CD14-positive monocyte (primary cell): ENCODE measurements around the gene UPK3BL1. TPM values are rescaled to one million over a fixed set of nuclear protein-coding genes. Genes with fewer than 3 reads are reported as not detected.
"Not testable (repeated sequence)": the region's sequence is repeated elsewhere in the genome, so short reads cannot be mapped to it uniquely, and the experiment has no call there.

Experiments used
- DNase-seq, 3 donors: peaks; one replicate each; pipeline ENCODE4 v3.0.0-alpha.2; 2011 to 2022
- H2AFZ ChIP-seq: 2 replicates; pipeline ENCODE4 v1.6.0; 2012; ENCODE audit warnings: mild to moderate bottlenecking, low read depth, low read length, inconsistent platforms; ENCODE audit not compliant: insufficient read depth, poor library complexity, severe bottlenecking
- H3K27ac ChIP-seq, 2 donors: 1 replicate in 1 of 2; 2 replicates in 1 of 2; pipeline ENCODE4 v1.5.1; 2012 to 2013; ENCODE audit warnings: low read length in 2 of 2, control low read depth in 1 of 2, inconsistent platforms in 1 of 2, low read depth in 1 of 2, mild to moderate bottlenecking in 1 of 2
- H3K27me3 ChIP-seq, 2 donors: one replicate each; pipeline versions ENCODE4 v1.6.0 to v1.6.1; 2011 to 2013; ENCODE audit warnings: low read length in 2 of 2; ENCODE audit not compliant: control insufficient read depth in 2 of 2, insufficient read depth in 2 of 2
- H3K36me3 ChIP-seq, 2 donors: replicated peaks in 1 of 2; 1 replicate in 1 of 2; 2 replicates in 1 of 2; pipeline versions ENCODE4 v1.5.1 to v1.6.1; 2012 to 2013; ENCODE audit warnings: low read length in 2 of 2, control low read depth in 1 of 2, inconsistent platforms in 1 of 2, mild to moderate bottlenecking in 1 of 2; ENCODE audit not compliant: insufficient read depth in 2 of 2, control insufficient read depth in 1 of 2
- H3K4me1 ChIP-seq, 2 donors: 1 replicate in 1 of 2; 2 replicates in 1 of 2; pipeline versions ENCODE4 v1.5.1 to v1.6.1; 2012 to 2013; ENCODE audit warnings: low read length in 2 of 2, control low read depth in 1 of 2, inconsistent platforms in 1 of 2, mild to moderate bottlenecking in 1 of 2, moderate library complexity in 1 of 2; ENCODE audit not compliant: insufficient read depth in 2 of 2, control insufficient read depth in 1 of 2
- H3K4me2 ChIP-seq: replicated peaks from 2 replicates; pipeline ENCODE3; 2012; ENCODE audit warnings: low read length, moderate library complexity, mild to moderate bottlenecking; ENCODE audit not compliant: poor library complexity, severe bottlenecking; ENCODE audit errors: extremely low read depth
- H3K4me3 ChIP-seq, 3 experiments: fragments of 200-600 bp in 1 of 3; sonication (generic) in 1 of 3; replicated peaks in 1 of 3; 1 replicate in 2 of 3; 2 replicates in 1 of 3; pipeline ENCODE4 v1.5.1; 2011 to 2013; ENCODE audit warnings: low read length in 3 of 3, mild to moderate bottlenecking in 3 of 3, control low read depth in 2 of 3, low read depth in 2 of 3, inconsistent platforms in 1 of 3, moderate library complexity in 1 of 3
- H3K79me2 ChIP-seq: 2 replicates; pipeline ENCODE4 v1.6.0; 2012; ENCODE audit warnings: mild to moderate bottlenecking, control low read depth, inconsistent platforms, low read length, moderate library complexity; ENCODE audit not compliant: insufficient read depth
- H3K9ac ChIP-seq: 2 replicates; pipeline ENCODE4 v1.6.0; 2017; ENCODE audit warnings: low read length, mild to moderate bottlenecking; ENCODE audit not compliant: insufficient read depth, poor library complexity, severe bottlenecking
- H3K9me3 ChIP-seq, 2 donors: replicated peaks in 1 of 2; 1 replicate in 1 of 2; 2 replicates in 1 of 2; pipeline versions ENCODE4 v1.5.1 to v1.6.1; 2012 to 2013; ENCODE audit warnings: low read length in 2 of 2, control low read depth in 1 of 2; ENCODE audit not compliant: control insufficient read depth in 1 of 2, insufficient read depth in 1 of 2
- H4K20me1 ChIP-seq: 2 replicates; pipeline ENCODE4 v1.6.0; 2012; ENCODE audit warnings: mild to moderate bottlenecking, low read length, control low read depth, moderate library complexity; ENCODE audit not compliant: insufficient read depth
- H3K27ac Mint-ChIP-seq, 7 donors: one replicate each; pipeline ENCODE4 v1.8.0; 2020; ENCODE audit warnings: mild to moderate bottlenecking in 7 of 7, mixed read lengths in 7 of 7, moderate library complexity in 6 of 7, inconsistent platforms in 2 of 7
- H3K27me3 Mint-ChIP-seq, 3 donors: one replicate each; pipeline ENCODE4 v1.8.0; 2021 to 2022; ENCODE audit warnings: low read depth in 3 of 3, mild to moderate bottlenecking in 3 of 3, mixed read lengths in 3 of 3, moderate library complexity in 3 of 3, inconsistent platforms in 1 of 3
- H3K36me3 Mint-ChIP-seq, 2 donors: one replicate each; pipeline ENCODE4 v1.8.0; 2020; ENCODE audit warnings: mixed read lengths in 2 of 2, inconsistent platforms in 1 of 2, mild to moderate bottlenecking in 1 of 2
- H3K4me1 Mint-ChIP-seq: one replicate; pipeline ENCODE4 v1.8.0; 2020; ENCODE audit warnings: mild to moderate bottlenecking, mixed read lengths
- H3K4me3 Mint-ChIP-seq, 2 donors: one replicate each; pipeline ENCODE4 v1.8.0; 2020; ENCODE audit warnings: mild to moderate bottlenecking in 2 of 2, mixed read lengths in 2 of 2, moderate library complexity in 1 of 2
- H3K9me3 Mint-ChIP-seq, 7 donors: one replicate each; pipeline ENCODE4 v1.8.0; 2020 to 2022; ENCODE audit warnings: mixed read lengths in 7 of 7, mild to moderate bottlenecking in 6 of 7, moderate library complexity in 6 of 7, inconsistent platforms in 2 of 7
- WGBS: methylation state at CpG from one replicate; pipeline ENCODE4 v1.1.5; 2013; ENCODE audit warnings: missing lambda C conversion rate; ENCODE audit not compliant: insufficient coverage; 5-methylcytosine and 5-hydroxymethylcytosine counted together
- intact Hi-C, 2 donors: fragments of 100-400 bp; cut with micrococcal nuclease; formaldehyde crosslinking; loops; one replicate each; pipeline versions ENCODE4 v1.15.0 to v1.15.1; 2023
- polyA plus RNA-seq, 3 donors: library from polyadenylated mRNA; depleted of rRNA in 1 of 3; unstranded in 2 of 3; stranded (reverse) in 1 of 3; fragments of 300-500 nt in 2 of 3; fragments of >200 nt in 1 of 3; fragmentation: Illumina TruSeq in 2 of 3; gene quantifications; 1 replicate in 2 of 3; 2 replicates in 1 of 3; pipeline ENCODE4 v1.2.3, GENCODE V29; 2012 to 2021

Gene UPK3BL1
- polyA plus RNA-seq, 3 donors: 19.6 to 101 (median 21.6) TPM

DNA sequence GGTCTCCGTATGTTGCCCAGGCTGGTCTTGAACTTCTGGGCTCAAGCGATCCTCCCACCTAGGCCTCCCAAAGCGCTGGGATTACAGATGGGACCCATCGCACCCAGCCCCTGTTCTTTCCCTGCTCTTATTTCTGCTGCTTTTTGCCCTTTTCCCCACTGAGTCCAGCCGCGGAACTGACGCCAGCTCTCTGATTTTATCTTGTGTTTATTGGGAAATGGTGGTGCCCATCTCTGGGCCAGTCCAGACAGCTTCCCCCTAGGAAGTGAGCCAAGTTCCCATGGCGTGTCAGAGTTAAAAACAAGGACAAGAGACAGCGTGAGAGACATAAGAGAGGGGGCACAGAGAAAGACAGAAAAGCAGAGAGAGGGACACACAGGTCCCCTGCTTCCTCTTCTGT lies 12.0 kb downstream of the UPK3BL1 start:
- H3K4me3 ChIP-seq, H3K27ac ChIP-seq, H3K4me3 Mint-ChIP-seq, DNase-seq, H3K9me3 ChIP-seq, H3K36me3 Mint-ChIP-seq, intact Hi-C loops, H3K27me3 Mint-ChIP-seq, H3K4me2 ChIP-seq, H3K79me2 ChIP-seq, H3K4me1 Mint-ChIP-seq, H3K9me3 Mint-ChIP-seq, H3K36me3 ChIP-seq, H3K27ac Mint-ChIP-seq, H4K20me1 ChIP-seq, H3K9ac ChIP-seq, H2AFZ ChIP-seq, H3K4me1 ChIP-seq, H3K27me3 ChIP-seq: not testable (repeated sequence)
- WGBS: no CpG with 5 or more reads among the region's 9 CpGs

DNA sequence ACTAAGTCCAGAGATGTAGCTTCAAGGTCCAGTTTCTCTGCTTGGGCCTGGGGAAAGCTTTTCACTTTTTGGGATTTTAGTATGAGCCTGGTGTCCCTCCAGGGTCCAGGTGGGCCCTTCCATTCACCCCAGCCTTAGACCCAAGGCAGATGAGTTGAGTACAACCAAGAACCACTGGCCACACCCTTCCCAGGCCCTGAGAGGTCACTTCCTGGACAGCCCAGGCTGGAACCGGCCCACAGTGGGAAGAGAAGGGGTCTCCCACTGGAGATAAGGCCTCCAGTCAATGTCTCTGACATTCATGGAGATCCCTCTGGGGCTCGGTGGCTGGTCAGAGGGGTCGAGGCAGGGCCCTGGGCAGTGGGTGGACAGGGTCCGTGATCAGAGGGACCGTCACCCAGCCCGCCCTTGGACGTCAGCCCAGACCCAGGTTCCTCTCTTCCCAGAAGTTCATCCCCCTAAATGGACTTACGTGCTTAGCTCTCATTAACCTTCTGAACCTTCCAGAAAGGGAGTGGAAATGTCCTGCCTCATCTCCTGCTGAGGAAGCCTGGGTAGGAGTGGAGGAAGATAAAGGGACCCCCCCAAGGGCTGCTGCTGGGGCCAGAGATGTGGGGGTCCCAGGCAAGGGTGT lies 15.2 kb downstream of the UPK3BL1 start:
- H3K27ac ChIP-seq, DNase-seq, H4K20me1 ChIP-seq, H3K4me2 ChIP-seq, H3K4me1 ChIP-seq, H3K4me1 Mint-ChIP-seq, H3K36me3 ChIP-seq, H2AFZ ChIP-seq, H3K79me2 ChIP-seq, H3K9me3 ChIP-seq, H3K4me3 ChIP-seq, H3K27ac Mint-ChIP-seq, H3K27me3 Mint-ChIP-seq, H3K9ac ChIP-seq, H3K4me3 Mint-ChIP-seq, H3K27me3 ChIP-seq, intact Hi-C loops, H3K36me3 Mint-ChIP-seq, H3K9me3 Mint-ChIP-seq: not testable (repeated sequence)
- WGBS: no CpG with 5 or more reads among the region's 8 CpGs

DNA sequence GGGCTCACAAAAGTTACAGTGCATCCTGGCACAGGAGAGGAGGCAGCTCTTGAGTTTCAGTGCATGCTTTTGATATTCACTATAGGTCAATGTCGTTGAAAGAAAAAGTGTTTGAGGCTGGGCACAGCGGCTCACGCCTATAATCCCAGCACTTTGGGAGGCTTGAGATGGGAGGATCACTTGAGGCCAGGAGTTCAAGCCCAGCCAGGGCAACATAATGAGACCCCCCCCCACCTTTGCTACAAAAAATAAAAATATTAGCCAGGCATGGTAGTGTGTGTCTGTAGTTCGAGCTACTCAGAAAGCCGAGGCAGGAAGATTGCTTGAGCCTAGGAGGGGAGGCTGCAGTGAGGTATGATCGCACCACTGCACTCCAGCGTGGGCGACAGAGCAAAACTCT lies 24.5 kb downstream of the UPK3BL1 start:
- WGBS: no CpG with 5 or more reads among the region's 8 CpGs
- H3K27ac Mint-ChIP-seq, H3K27ac ChIP-seq, intact Hi-C loops, H3K4me2 ChIP-seq, H3K36me3 ChIP-seq, H2AFZ ChIP-seq, H3K27me3 ChIP-seq, H3K4me1 ChIP-seq, H3K36me3 Mint-ChIP-seq, H3K9ac ChIP-seq, H3K9me3 Mint-ChIP-seq, H3K27me3 Mint-ChIP-seq, H3K4me3 Mint-ChIP-seq, H3K4me1 Mint-ChIP-seq, H3K79me2 ChIP-seq, H4K20me1 ChIP-seq, H3K9me3 ChIP-seq, H3K4me3 ChIP-seq: not testable (repeated sequence)
- peak in 1 of 3 donors; percentile 0 for DNase-seq

DNA sequence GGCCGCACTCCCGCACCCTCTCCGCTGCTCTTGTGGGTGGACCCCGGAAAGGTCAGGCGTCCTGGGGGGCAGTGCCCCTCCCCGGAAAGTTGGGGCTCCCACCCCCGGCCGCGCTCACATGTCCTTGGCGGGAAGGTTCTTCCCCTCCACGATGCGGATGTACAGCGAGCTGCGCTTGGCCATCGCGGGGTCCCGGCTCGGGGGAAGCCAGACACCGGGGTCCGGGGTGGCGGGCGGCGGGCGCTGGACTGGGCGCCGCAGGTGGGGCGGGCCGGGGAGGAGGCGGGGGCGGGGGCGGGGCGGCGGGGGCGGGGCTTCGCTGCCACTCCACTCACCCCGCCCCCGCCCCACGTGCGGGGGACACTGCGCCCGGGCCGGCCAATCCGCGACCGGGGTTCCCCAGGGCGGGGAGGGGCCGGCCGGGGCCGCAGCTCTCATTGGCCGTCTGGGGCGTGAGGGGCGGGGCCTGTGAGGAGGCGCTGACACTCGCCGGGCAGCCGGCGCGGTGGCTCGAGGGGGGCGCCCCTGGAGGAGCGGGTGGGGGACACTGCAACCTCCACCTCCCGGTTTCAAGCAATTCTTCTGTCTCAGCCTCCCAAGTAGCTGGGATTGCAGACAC lies 26.0 kb downstream of the UPK3BL1 start, which contains the start of gene RASA4:
Gene RASA4, minus strand, starts transcription at position 250 of the 619 bp plus-strand sequence. Its CDS starts 67 bp downstream, at position 183.
- H3K36me3 ChIP-seq, H3K27ac Mint-ChIP-seq, H3K27me3 ChIP-seq, H3K4me1 Mint-ChIP-seq, H3K9me3 ChIP-seq, H3K79me2 ChIP-seq, H3K27ac ChIP-seq, H3K4me2 ChIP-seq, H3K36me3 Mint-ChIP-seq, H2AFZ ChIP-seq, intact Hi-C loops, H4K20me1 ChIP-seq, H3K9ac ChIP-seq, H3K4me3 Mint-ChIP-seq, H3K27me3 Mint-ChIP-seq, H3K9me3 Mint-ChIP-seq: not testable (repeated sequence)
- Histone ChIP-seq H3K4me1 (peaks cover 9 to 11% of the 10 kb centered on the region in 2 donors), H3K4me3 (peak within 1 kb of the TSS in 2 of 3 experiments; percentile 30 to 34)
- DNase-seq: peak in 1 of 3 donors; percentile 16
- WGBS: 0% methylated on average over 5 of the region's 62 CpGs
